ENCODE measurements around the gene CACNA1C. TPM values are rescaled to one million over a fixed set of nuclear protein-coding genes. Genes with fewer than 3 reads are reported as not detected.

CACNA1C gene
- total RNA-seq, 2 donors from 2014 or later: 0.05 to 0.31 TPM

GRCh38 chr12:2390850-2391390, 338.1 kb downstream of the CACNA1C start:
- H3K27ac Mint-ChIP-seq: no peak overlapping the region
- no peak for DNase-seq (ENCODE audit: low spot score in 2 of 2)
- no peak for ATAC-seq
- no peaks in the 10 kb centered on the region for H3K9me3 Mint-ChIP-seq
- H3K36me3 Mint-ChIP-seq: no peaks in the 10 kb centered on the region

GRCh38 chr12:2391740-2392331, 339.0 kb downstream of the CACNA1C start:
- Mint-ChIP-seq H3K36me3 (no peaks in the 10 kb centered on the region), H3K9me3 (no peaks in the 10 kb centered on the region), H3K27ac (no peak overlapping the region)
- no peak for ATAC-seq
- DNase-seq (ENCODE audit: low spot score in 2 of 2): no peak

- Mint-ChIP-seq H3K9me3 (no peaks in the 10 kb centered on the region), H3K36me3 (no peaks in the 10 kb centered on the region), H3K27ac (no peak overlapping the region)
- DNase-seq (ENCODE audit: low spot score in 2 of 2): no peak
- ATAC-seq: no peak
Observed at GRCh38 chr12:2393016-2393415, 340.2 kb downstream of the CACNA1C start.

GRCh38 chr12:2393996-2394395, 341.2 kb downstream of the CACNA1C start:
- ATAC-seq (no peak), DNase-seq (ENCODE audit: low spot score in 2 of 2) (no peak)
- no peaks in the 10 kb centered on the region for H3K9me3 Mint-ChIP-seq
- no peaks in the 10 kb centered on the region for H3K36me3 Mint-ChIP-seq
- no peak overlapping the region for H3K27ac Mint-ChIP-seq

- no peak for ATAC-seq
- peak in 1 of 2 donors; percentile 50 for DNase-seq (ENCODE audit: low spot score in 2 of 2)
- Mint-ChIP-seq H3K36me3 (no peaks in the 10 kb centered on the region), H3K9me3 (no peaks in the 10 kb centered on the region), H3K27ac (no peak overlapping the region)
Observed at GRCh38 chr12:2395354-2395977, 342.7 kb downstream of the CACNA1C start.

- DNase-seq (ENCODE audit: low spot score in 2 of 2) (no peak), ATAC-seq (no peak)
- no peaks in the 10 kb centered on the region for H3K9me3 Mint-ChIP-seq
- H3K27ac Mint-ChIP-seq: no peak overlapping the region
- no peaks in the 10 kb centered on the region for H3K36me3 Mint-ChIP-seq
Observed at GRCh38 chr12:2396448-2396871, 343.7 kb downstream of the CACNA1C start.

- Mint-ChIP-seq H3K9me3 (no peaks in the 10 kb centered on the region), H3K36me3 (no peaks in the 10 kb centered on the region), H3K27ac (no peak overlapping the region)
- ATAC-seq (no peak), DNase-seq (ENCODE audit: low spot score in 2 of 2) (no peak)
Observed at GRCh38 chr12:2397356-2398045, 344.7 kb downstream of the CACNA1C start.

GRCh38 chr12:2401040-2401439, 348.3 kb downstream of the CACNA1C start:
- Mint-ChIP-seq H3K36me3 (no peaks in the 10 kb centered on the region), H3K9me3 (no peaks in the 10 kb centered on the region), H3K27ac (peak overlapping the region in 1 of 2 donors; percentile 15)
- ATAC-seq: no peak
- DNase-seq (ENCODE audit: low spot score in 2 of 2): no peak

GRCh38 chr12:2402073-2402579, 349.3 kb downstream of the CACNA1C start:
- no peaks in the 10 kb centered on the region for H3K9me3 Mint-ChIP-seq
- ATAC-seq (no peak), DNase-seq (ENCODE audit: low spot score in 2 of 2) (no peak)
- H3K36me3 Mint-ChIP-seq: no peaks in the 10 kb centered on the region
- H3K27ac Mint-ChIP-seq: no peak overlapping the region

GRCh38 chr12:2403221-2403976, 350.6 kb downstream of the CACNA1C start:
- DNase-seq (ENCODE audit: low spot score in 2 of 2): no peak
- no peaks in the 10 kb centered on the region for H3K36me3 Mint-ChIP-seq
- ATAC-seq: no peak
- no peaks in the 10 kb centered on the region for H3K9me3 Mint-ChIP-seq
- H3K27ac Mint-ChIP-seq: no peak overlapping the region

- Mint-ChIP-seq H3K9me3 (no peaks in the 10 kb centered on the region), H3K36me3 (no peaks in the 10 kb centered on the region), H3K27ac (no peak overlapping the region)
- DNase-seq (ENCODE audit: low spot score in 2 of 2) (no peak), ATAC-seq (no peak)
Observed at GRCh38 chr12:2405039-2405438, 352.3 kb downstream of the CACNA1C start.

GRCh38 chr12:2406903-2407302, 354.1 kb downstream of the CACNA1C start:
- no peaks in the 10 kb centered on the region for H3K36me3 Mint-ChIP-seq

GRCh38 chr12:2408262-2408661, 355.5 kb downstream of the CACNA1C start:
- H3K9me3 Mint-ChIP-seq: no peaks in the 10 kb centered on the region
- H3K36me3 Mint-ChIP-seq: no peaks in the 10 kb centered on the region
- H3K27ac Mint-ChIP-seq: no peak overlapping the region
- DNase-seq (ENCODE audit: low spot score in 2 of 2) (no peak), ATAC-seq (no peak)

More at GRCh38 chr12:2406903-2407302, 354.1 kb downstream of the CACNA1C start:
- ATAC-seq (no peak), DNase-seq (ENCODE audit: low spot score in 2 of 2) (no peak)
- Mint-ChIP-seq H3K27ac (no peak overlapping the region), H3K9me3 (no peaks in the 10 kb centered on the region)

- Mint-ChIP-seq H3K9me3 (no peaks in the 10 kb centered on the region), H3K36me3 (no peaks in the 10 kb centered on the region), H3K27ac (no peak overlapping the region)
- DNase-seq (ENCODE audit: low spot score in 2 of 2) (no peak), ATAC-seq (no peak)
Observed at GRCh38 chr12:2409656-2410265, 357.0 kb downstream of the CACNA1C start.

- H3K27ac Mint-ChIP-seq: no peak overlapping the region
- ATAC-seq (no peak), DNase-seq (ENCODE audit: low spot score in 2 of 2) (no peak)
- H3K9me3 Mint-ChIP-seq: no peaks in the 10 kb centered on the region
- no peaks in the 10 kb centered on the region for H3K36me3 Mint-ChIP-seq
Observed at GRCh38 chr12:2410496-2410895, 357.7 kb downstream of the CACNA1C start.

GRCh38 chr12:2411011-2411410, 358.2 kb downstream of the CACNA1C start:
- Mint-ChIP-seq H3K9me3 (no peaks in the 10 kb centered on the region), H3K36me3 (no peaks in the 10 kb centered on the region), H3K27ac (no peak overlapping the region)
- DNase-seq (ENCODE audit: low spot score in 2 of 2): no peak
- ATAC-seq: no peak

All from activated naive CD4-positive, alpha-beta T cell treated with anti-CD3 and anti-CD28 coated beads, Interleukin-2, amount 50 U/mL, for 72 hours (primary cell).